Tibial nerve (tissue), 4 donors: ENCODE data around the gene CAMTA1.

ENCODE experiments used
- EP300 ChIP-seq, 2 donors: sonication (generic); formaldehyde crosslinking; IDR thresholded peaks; one replicate each; pipeline ENCODE4 v1.6.1; 2017; ENCODE audit warnings: antibody characterized with exemption in 2 of 2, mild to moderate bottlenecking in 1 of 2
- TF ChIP-seq, protein P1 (sequence below), 5 experiments: fragments of 200-600 bp in 3 of 5; fragments of 450-650 bp in 2 of 5; sonication (generic) in 3 of 5; IDR thresholded peaks; one replicate each; pipeline ENCODE4 v1.5.1; 2016 to 2019; ENCODE audit warnings: antibody characterized with exemption in 5 of 5, mild to moderate bottlenecking in 3 of 5, moderate library complexity in 2 of 5

DNA sequence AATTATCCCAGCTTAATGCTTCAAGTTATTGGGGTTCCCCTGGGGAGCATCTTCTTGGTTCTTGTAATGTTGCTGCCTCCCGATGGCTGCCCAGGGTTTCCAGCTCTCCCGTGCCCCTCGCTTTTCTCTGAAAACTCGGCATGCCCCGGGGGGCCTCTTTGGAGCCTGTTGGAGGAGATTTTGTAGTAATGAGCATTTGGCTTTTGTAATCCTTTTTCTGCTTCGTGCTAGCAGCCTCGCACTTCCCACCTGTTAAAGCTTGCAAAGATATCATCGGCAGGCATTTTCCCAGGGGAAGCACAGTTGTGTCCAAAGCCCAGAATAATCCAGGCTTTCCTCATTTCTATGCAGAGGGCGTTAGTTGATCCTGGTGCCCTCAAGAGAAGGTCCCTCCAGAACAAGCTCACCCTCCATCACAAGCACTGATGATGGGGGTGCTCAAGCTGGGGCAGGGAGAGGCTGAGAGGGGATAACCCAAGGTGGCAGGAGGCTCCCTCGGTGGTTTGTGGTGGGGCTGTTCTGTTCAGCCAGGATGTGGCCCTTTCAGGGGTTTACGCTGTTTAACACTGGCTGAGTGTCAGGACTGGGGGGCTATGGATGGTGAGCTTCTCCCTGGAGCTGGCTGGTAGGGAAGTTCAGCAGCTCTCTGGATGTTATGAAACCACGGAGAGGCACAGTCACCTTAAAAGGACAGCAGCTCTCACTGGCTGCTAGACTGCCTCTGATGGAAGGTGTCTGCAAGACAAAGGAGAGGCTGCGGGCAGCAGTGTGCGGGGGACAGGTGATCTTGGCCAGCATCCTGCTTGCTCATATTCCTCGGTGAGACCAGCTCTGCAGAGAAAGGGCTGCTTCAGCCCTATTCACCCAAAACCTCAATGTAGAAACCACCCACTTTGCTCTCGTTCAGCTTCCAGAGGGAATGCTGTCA is 508.7 kb downstream of the CAMTA1 start:
- TF ChIP-seq, protein P1, sequence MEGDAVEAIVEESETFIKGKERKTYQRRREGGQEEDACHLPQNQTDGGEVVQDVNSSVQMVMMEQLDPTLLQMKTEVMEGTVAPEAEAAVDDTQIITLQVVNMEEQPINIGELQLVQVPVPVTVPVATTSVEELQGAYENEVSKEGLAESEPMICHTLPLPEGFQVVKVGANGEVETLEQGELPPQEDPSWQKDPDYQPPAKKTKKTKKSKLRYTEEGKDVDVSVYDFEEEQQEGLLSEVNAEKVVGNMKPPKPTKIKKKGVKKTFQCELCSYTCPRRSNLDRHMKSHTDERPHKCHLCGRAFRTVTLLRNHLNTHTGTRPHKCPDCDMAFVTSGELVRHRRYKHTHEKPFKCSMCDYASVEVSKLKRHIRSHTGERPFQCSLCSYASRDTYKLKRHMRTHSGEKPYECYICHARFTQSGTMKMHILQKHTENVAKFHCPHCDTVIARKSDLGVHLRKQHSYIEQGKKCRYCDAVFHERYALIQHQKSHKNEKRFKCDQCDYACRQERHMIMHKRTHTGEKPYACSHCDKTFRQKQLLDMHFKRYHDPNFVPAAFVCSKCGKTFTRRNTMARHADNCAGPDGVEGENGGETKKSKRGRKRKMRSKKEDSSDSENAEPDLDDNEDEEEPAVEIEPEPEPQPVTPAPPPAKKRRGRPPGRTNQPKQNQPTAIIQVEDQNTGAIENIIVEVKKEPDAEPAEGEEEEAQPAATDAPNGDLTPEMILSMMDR (IDR thresholded peaks at IDR 0.05), result no peak
- no peak for TF ChIP-seq EP300 (IDR thresholded peaks at IDR 0.05)
